Right lobe of liver (tissue), 4 donors: ENCODE measurements around the gene CIAPIN1.

Experiments used
- POLR2A ChIP-seq: fragments of 450-650 bp; IDR thresholded peaks from one replicate; pipeline ENCODE4 v1.6.1; 2017; ENCODE audit warnings: antibody characterized with exemption, mild to moderate bottlenecking
- TF ChIP-seq, protein P1 (sequence below), 4 donors: fragments of 200-600 bp in 3 of 4; fragments of 450-650 bp in 1 of 4; IDR thresholded peaks; one replicate each; pipeline versions ENCODE4 v1.5.1 to v1.8.0; 2016 to 2022; ENCODE audit warnings: antibody characterized with exemption in 4 of 4, mild to moderate bottlenecking in 2 of 4
- donor health status: DM: no; HTN: no; CAD: no.
- donor health status: DM: no; HTN: no; CAD: no.
- donor health status: DM: no; HTN: yes; CAD: no.

GRCh38 chr16:57486858-57487834 lies 40.0 kb upstream of the CIAPIN1 start:
- no peak for TF ChIP-seq POLR2A
- TF ChIP-seq, protein P1, sequence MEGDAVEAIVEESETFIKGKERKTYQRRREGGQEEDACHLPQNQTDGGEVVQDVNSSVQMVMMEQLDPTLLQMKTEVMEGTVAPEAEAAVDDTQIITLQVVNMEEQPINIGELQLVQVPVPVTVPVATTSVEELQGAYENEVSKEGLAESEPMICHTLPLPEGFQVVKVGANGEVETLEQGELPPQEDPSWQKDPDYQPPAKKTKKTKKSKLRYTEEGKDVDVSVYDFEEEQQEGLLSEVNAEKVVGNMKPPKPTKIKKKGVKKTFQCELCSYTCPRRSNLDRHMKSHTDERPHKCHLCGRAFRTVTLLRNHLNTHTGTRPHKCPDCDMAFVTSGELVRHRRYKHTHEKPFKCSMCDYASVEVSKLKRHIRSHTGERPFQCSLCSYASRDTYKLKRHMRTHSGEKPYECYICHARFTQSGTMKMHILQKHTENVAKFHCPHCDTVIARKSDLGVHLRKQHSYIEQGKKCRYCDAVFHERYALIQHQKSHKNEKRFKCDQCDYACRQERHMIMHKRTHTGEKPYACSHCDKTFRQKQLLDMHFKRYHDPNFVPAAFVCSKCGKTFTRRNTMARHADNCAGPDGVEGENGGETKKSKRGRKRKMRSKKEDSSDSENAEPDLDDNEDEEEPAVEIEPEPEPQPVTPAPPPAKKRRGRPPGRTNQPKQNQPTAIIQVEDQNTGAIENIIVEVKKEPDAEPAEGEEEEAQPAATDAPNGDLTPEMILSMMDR (IDR thresholded peaks at IDR 0.05): no peak
